Panc1 (cell line): ENCODE measurements around the gene OPN1SW. TPM values are rescaled to one million over a fixed set of nuclear protein-coding genes. Genes with fewer than 3 reads are reported as not detected.

Experiments used
- ATAC-seq: fragments of 200-7000 bp; cut with Tn5 transposase; 2 replicates; pipeline ENCODE4 v1.9.1; 2020; ENCODE audit warnings: mild to moderate bottlenecking, moderate library complexity
- BruUV-seq: library from RNA; stranded (reverse); fragments of 400-500 nt; replicated peaks from 2 replicates; lab custom pipeline; 2021; lab: Mats Ljungman, UMichigan
- CTCF ChIA-PET: fragments of 300-600 bp; sonication (Branson Sonifier 250); formaldehyde crosslinking; loops from one replicate; lab custom pipeline; 2022; ENCODE audit warnings: antibody characterized with exemption; lab: Charles Lee
- POLR2A ChIA-PET: fragments of 300-600 bp; sonication (Branson Sonifier 250); formaldehyde crosslinking; loops from one replicate; lab custom pipeline; 2022; ENCODE audit warnings: antibody characterized with exemption; lab: Charles Lee
- DNase-seq: peaks from one replicate; pipeline ENCODE4 v3.0.0-alpha.2; 2010; ENCODE audit warnings: low read depth, low spot score
- H3K27ac ChIP-seq: 2 replicates; pipeline ENCODE4 v1.5.1; 2011; ENCODE audit warnings: mild to moderate bottlenecking, low read length, inconsistent platforms
- H3K27me3 ChIP-seq: fragments of 200-500 bp; sonication (Bioruptor generic); 2 replicates; pipeline ENCODE4 v1.6.0; 2014; ENCODE audit warnings: low read length, inconsistent platforms; ENCODE audit not compliant: control insufficient read depth, insufficient read depth
- H3K36me3 ChIP-seq: fragments of 200-500 bp; sonication (Bioruptor generic); 2 replicates; pipeline ENCODE4 v1.5.1; 2014; ENCODE audit warnings: inconsistent platforms, mild to moderate bottlenecking, low read length, moderate library complexity; ENCODE audit not compliant: control insufficient read depth, insufficient read depth
- H3K4me1 ChIP-seq: 2 replicates; pipeline ENCODE4 v1.5.1; 2011; ENCODE audit warnings: inconsistent platforms, mild to moderate bottlenecking, low read length, moderate library complexity; ENCODE audit not compliant: control insufficient read depth, insufficient read depth
- H3K4me3 ChIP-seq, 2 experiments: 2 replicates each; pipeline ENCODE4 v1.5.1; 2011 to 2012; ENCODE audit warnings: low read depth in 2 of 2, low read length in 2 of 2, mild to moderate bottlenecking in 2 of 2, inconsistent platforms in 1 of 2, moderate library complexity in 1 of 2
- H3K9me3 ChIP-seq: fragments of 200-500 bp; sonication (Bioruptor generic); 2 replicates; pipeline ENCODE4 v1.5.1; 2014; ENCODE audit warnings: low read depth, mild to moderate bottlenecking, inconsistent platforms, low read length, moderate library complexity; ENCODE audit not compliant: control insufficient read depth, insufficient read depth
- CTCF ChIP-seq: fragments of 450-650 bp; IDR thresholded peaks from 2 replicates; pipeline ENCODE4 v1.5.1; 2017; ENCODE audit warnings: mild to moderate bottlenecking
- POLR2AphosphoS5 ChIP-seq: IDR thresholded peaks from 2 replicates; pipeline ENCODE4 v1.6.1; 2012; ENCODE audit warnings: mild to moderate bottlenecking, low read depth, low read length, moderate library complexity
- REST ChIP-seq, 2 experiments: IDR thresholded peaks; 2 replicates each; pipeline ENCODE4 v1.6.1; 2011 to 2012; ENCODE audit warnings: low read depth in 2 of 2, control low read depth in 1 of 2, low read length in 1 of 2, mild to moderate bottlenecking in 1 of 2, moderate library complexity in 1 of 2; ENCODE audit not compliant: insufficient read depth in 1 of 2
- SIN3A ChIP-seq: IDR thresholded peaks from 2 replicates; pipeline ENCODE4 v1.6.1; 2012; ENCODE audit warnings: low read depth, mild to moderate bottlenecking, low read length, moderate library complexity, borderline replicate concordance; ENCODE audit not compliant: insufficient read depth
- TCF7L2 ChIP-seq: IDR thresholded peaks from 2 replicates; pipeline ENCODE4 v1.6.1; 2011; ENCODE audit warnings: mild to moderate bottlenecking, low read depth, low read length, inconsistent platforms
- in situ Hi-C: cut with HindIII; loops from 2 replicates; pipeline ENCODE4 v1.10.0; 2016; ENCODE audit warnings: low sequenced_read_pairs, low pct_unique_long_range_greater_than_20kb
- intact Hi-C: fragments of 100-400 bp; cut with micrococcal nuclease; formaldehyde crosslinking; loops from one replicate; pipeline ENCODE4 v1.10.0; 2022; ENCODE audit not compliant: unreplicated experiment
- total RNA-seq: library from RNA; stranded (reverse); gene quantifications from one replicate; pipeline ENCODE4 v1.2.1, GENCODE V29; 2021; ENCODE audit not compliant: unreplicated experiment

The OPN1SW gene
- total RNA-seq, 1 experiment from 2014 or later = not detected

- DNase-seq (no peak), ATAC-seq (no peak)
- H3K9me3 ChIP-seq = no peaks in the 10 kb centered on the region
- POLR2A ChIA-PET = interaction anchor here (0.6 kb wide), 1 partner anchor 11 kb away, joined by 3 read pairs; no protein-coding TSS in a partner anchor
- intact Hi-C loops (no loop called here), in situ Hi-C loops (no loop called here)
- BruUV-seq = no TSS peak
- no peak overlapping the region for H3K4me3 ChIP-seq
- no peaks in the 10 kb centered on the region for H3K4me1 ChIP-seq
- no peaks in the 10 kb centered on the region for H3K27me3 ChIP-seq
- peaks cover 33% of the 10 kb centered on the region for H3K36me3 ChIP-seq
- CTCF ChIA-PET = no interaction called here
- TF ChIP-seq TCF7L2 = no peak
- no peak for TF ChIP-seq REST (IDR thresholded peaks at IDR 0.05; ENCODE audit: insufficient read depth in 1 of 2, low read depth in 2 of 2, low read length in 1 of 2)
- TF ChIP-seq SIN3A = no peak
- no peak for TF ChIP-seq POLR2AphosphoS5
- no peak for TF ChIP-seq CTCF
- H3K27ac ChIP-seq = no peak overlapping the region
These were observed 12.1 kb downstream of the OPN1SW start for GRCh38 chr7:128763541-128763940.

GRCh38 chr7:128759242-128759641, 16.4 kb downstream of the OPN1SW start:
- no peak for ATAC-seq
- ChIA-PET CTCF (no interaction called here), POLR2A (no interaction called here)
- H3K9me3 ChIP-seq = no peaks in the 10 kb centered on the region
- no peak for DNase-seq
- intact Hi-C loops (no loop called here), in situ Hi-C loops (no loop called here)
- H3K27ac ChIP-seq = no peak overlapping the region
- H3K4me3 ChIP-seq = no peak overlapping the region
- no peaks in the 10 kb centered on the region for H3K4me1 ChIP-seq
- no peaks in the 10 kb centered on the region for H3K27me3 ChIP-seq
- no peak for TF ChIP-seq REST (IDR thresholded peaks at IDR 0.05; ENCODE audit: insufficient read depth in 1 of 2, low read depth in 2 of 2, low read length in 1 of 2)
- TF ChIP-seq SIN3A = no peak
- no peak for TF ChIP-seq TCF7L2
- no peak for TF ChIP-seq CTCF
- no peak for TF ChIP-seq POLR2AphosphoS5
- H3K36me3 ChIP-seq = peaks cover 33% of the 10 kb centered on the region
- BruUV-seq = no TSS peak
